Vagina (tissue), 2 donors: Measurements from ENCODE around the gene ZNF81.

ENCODE experiments used
- POLR2AphosphoS5 ChIP-seq, 2 donors: sonication (generic); formaldehyde crosslinking; IDR thresholded peaks; one replicate each; pipeline ENCODE4 v1.9.0; 2017; ENCODE audit warnings: antibody characterized with exemption in 2 of 2, mild to moderate bottlenecking in 2 of 2, low read depth in 1 of 2; ENCODE audit not compliant: insufficient read depth in 1 of 2
- TF ChIP-seq, protein P1 (sequence below), 3 experiments: fragments of 450-650 bp in 2 of 3; fragments of 200-600 bp in 1 of 3; sonication (generic) in 1 of 3; IDR thresholded peaks; one replicate each; pipeline ENCODE4 v1.5.1; 2017 to 2019; ENCODE audit warnings: antibody characterized with exemption in 3 of 3, mild to moderate bottlenecking in 2 of 3, moderate library complexity in 2 of 3

GRCh38 chrX:47817897-47818296 is 18.8 kb upstream of the ZNF81 start:
- TF ChIP-seq, protein P1, sequence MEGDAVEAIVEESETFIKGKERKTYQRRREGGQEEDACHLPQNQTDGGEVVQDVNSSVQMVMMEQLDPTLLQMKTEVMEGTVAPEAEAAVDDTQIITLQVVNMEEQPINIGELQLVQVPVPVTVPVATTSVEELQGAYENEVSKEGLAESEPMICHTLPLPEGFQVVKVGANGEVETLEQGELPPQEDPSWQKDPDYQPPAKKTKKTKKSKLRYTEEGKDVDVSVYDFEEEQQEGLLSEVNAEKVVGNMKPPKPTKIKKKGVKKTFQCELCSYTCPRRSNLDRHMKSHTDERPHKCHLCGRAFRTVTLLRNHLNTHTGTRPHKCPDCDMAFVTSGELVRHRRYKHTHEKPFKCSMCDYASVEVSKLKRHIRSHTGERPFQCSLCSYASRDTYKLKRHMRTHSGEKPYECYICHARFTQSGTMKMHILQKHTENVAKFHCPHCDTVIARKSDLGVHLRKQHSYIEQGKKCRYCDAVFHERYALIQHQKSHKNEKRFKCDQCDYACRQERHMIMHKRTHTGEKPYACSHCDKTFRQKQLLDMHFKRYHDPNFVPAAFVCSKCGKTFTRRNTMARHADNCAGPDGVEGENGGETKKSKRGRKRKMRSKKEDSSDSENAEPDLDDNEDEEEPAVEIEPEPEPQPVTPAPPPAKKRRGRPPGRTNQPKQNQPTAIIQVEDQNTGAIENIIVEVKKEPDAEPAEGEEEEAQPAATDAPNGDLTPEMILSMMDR (IDR thresholded peaks at IDR 0.05) = no peak
- TF ChIP-seq POLR2AphosphoS5 (IDR thresholded peaks at IDR 0.05; ENCODE audit: insufficient read depth in 1 of 2, low read depth in 1 of 2) = no peak
